Transverse colon (tissue), 4 donors: Measurements from ENCODE around the gene TRIM5. TPM values are rescaled to one million over a fixed set of nuclear protein-coding genes. Genes with fewer than 3 reads are reported as not detected.
"Not testable (repeated sequence)": the region's sequence is repeated elsewhere in the genome, so short reads cannot be mapped to it uniquely, and the experiment has no call there.

ENCODE experiments used
- DNase-seq: peaks from one replicate; pipeline ENCODE4 v3.0.0-alpha.2; 2019
- H3K27ac ChIP-seq, 4 donors: fragments of 200-600 bp; sonication (generic); 2 replicates each; pipeline ENCODE4 v1.5.1; 2016 to 2018; ENCODE audit warnings: inconsistent platforms in 4 of 4
- H3K27me3 ChIP-seq: fragments of 200-600 bp; sonication (generic); 2 replicates; pipeline ENCODE4 v1.5.1; 2017; ENCODE audit warnings: inconsistent platforms
- H3K36me3 ChIP-seq, 4 donors: fragments of 200-600 bp; sonication (generic); 2 replicates each; pipeline ENCODE4 v1.5.1; 2017 to 2019; ENCODE audit warnings: inconsistent platforms in 4 of 4
- H3K4me1 ChIP-seq, 4 donors: fragments of 200-600 bp; sonication (generic); 2 replicates each; pipeline ENCODE4 v1.5.1; 2017 to 2020; ENCODE audit warnings: inconsistent platforms in 4 of 4
- H3K4me3 ChIP-seq, 4 donors: fragments of 200-600 bp; sonication (generic); 1 replicate in 1 of 4; 2 replicates in 3 of 4; pipeline versions ENCODE4 v1.5.1 to v1.6.1; 2017 to 2019; ENCODE audit warnings: inconsistent platforms in 4 of 4
- H3K9me3 ChIP-seq, 2 donors: fragments of 200-600 bp; sonication (generic); 2 replicates each; pipeline ENCODE4 v1.5.1; 2017 to 2019; ENCODE audit warnings: inconsistent platforms in 2 of 2
- EP300 ChIP-seq: sonication (generic); formaldehyde crosslinking; IDR thresholded peaks from one replicate; pipeline ENCODE4 v1.6.1; 2017; ENCODE audit warnings: antibody characterized with exemption, low read depth
- POLR2A ChIP-seq: fragments of 450-650 bp; IDR thresholded peaks from one replicate; pipeline ENCODE4 v1.6.1; 2016; ENCODE audit warnings: antibody characterized with exemption, mild to moderate bottlenecking, moderate library complexity
- POLR2AphosphoS5 ChIP-seq, 3 donors: sonication (generic); formaldehyde crosslinking; IDR thresholded peaks; one replicate each; pipeline ENCODE4 v1.6.1; 2016; ENCODE audit warnings: antibody characterized with exemption in 3 of 3
- WGBS, 2 donors: methylation state at CpG; one replicate each; pipeline ENCODE4 v1.1.5; 2018; ENCODE audit warnings: low coverage in 1 of 2; 5-methylcytosine and 5-hydroxymethylcytosine counted together
- in situ Hi-C, 4 donors: fragments of 200-750 bp; cut with MboI; loops; one replicate each; pipeline versions ENCODE4 v1.15.0 to v1.15.1; 2017; ENCODE audit warnings: low sequenced_read_pairs in 3 of 4, low pct_ligation_motif_present in 1 of 4, low pct_unique_long_range_greater_than_20kb in 1 of 4
- intact Hi-C: fragments of 100-400 bp; cut with DNase I; formaldehyde crosslinking; loops from one replicate; pipeline ENCODE4 v1.15.1; 2023; ENCODE audit warnings: low total_unique reads
- total RNA-seq, 4 donors: library from RNA; depleted of rRNA; stranded (reverse); fragments of >200 nt; gene quantifications; one replicate each; pipeline ENCODE4 v1.1.0, GENCODE V29; 2016
- TF ChIP-seq, protein P1 (sequence below), 5 experiments: fragments of 200-600 bp in 3 of 5; fragments of 450-650 bp in 2 of 5; sonication (generic) in 3 of 5; IDR thresholded peaks; 1 replicate in 2 of 5; 2 replicates in 3 of 5; pipeline ENCODE4 v1.5.1; 2016 to 2017; ENCODE audit warnings: antibody characterized with exemption in 5 of 5, inconsistent platforms in 3 of 5, mild to moderate bottlenecking in 2 of 5, moderate library complexity in 1 of 5

The TRIM5 gene
- total RNA-seq, 4 donors from 2014 or later: 10.5 to 23.6 (median 16.3) TPM

DNA sequence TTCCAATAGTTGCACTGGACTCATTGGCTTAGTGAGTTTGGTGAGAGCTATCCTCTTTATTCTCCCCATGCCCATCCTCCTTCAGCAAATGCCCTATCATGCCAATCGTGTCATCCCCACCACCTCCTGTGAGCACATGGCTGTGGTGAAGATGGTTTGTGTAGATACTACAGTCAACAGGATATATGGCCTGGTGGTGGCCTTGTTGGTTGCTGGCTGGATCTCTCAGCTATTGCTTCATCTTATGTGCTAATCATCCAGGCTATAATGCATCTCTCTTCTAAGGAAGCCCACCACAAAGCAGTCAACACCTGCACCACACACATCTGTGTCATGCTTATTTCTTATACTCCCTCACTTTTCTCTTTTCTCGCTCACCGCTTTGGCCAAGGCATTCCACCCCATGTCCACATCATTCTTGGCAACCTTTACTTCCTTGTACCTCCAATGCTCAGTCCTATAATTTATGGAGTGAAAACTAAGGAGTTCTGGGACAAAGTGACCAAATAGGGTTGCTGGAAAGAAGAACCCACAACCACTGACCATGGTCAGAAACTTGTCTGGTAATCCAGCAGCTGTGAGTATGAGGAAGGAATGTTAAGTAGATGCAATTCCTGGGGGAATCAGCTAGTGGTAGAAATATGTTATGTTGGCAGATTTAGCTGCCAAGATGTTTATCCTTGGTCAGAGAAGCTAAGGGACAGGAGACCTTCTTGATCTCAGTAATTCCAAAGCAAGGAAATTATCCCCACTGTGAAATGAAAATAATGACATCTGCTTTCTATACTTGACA, 35.0 kb upstream of the TRIM5 start:
- 97 to 100% methylated on average over 1 to 3 of the region's 3 CpGs for WGBS, 2 donors
- H3K27ac ChIP-seq: no peak overlapping the region
- intact Hi-C loops: no loop called here
- no peaks in the 10 kb centered on the region for H3K27me3 ChIP-seq
- in situ Hi-C loops: no loop called here
- no peak overlapping the region for H3K4me3 ChIP-seq
- DNase-seq: no peak
- no peaks in the 10 kb centered on the region for H3K9me3 ChIP-seq
- no peak for TF ChIP-seq POLR2AphosphoS5 (IDR thresholded peaks at IDR 0.05)
- TF ChIP-seq POLR2A: no peak
- TF ChIP-seq, protein P1, sequence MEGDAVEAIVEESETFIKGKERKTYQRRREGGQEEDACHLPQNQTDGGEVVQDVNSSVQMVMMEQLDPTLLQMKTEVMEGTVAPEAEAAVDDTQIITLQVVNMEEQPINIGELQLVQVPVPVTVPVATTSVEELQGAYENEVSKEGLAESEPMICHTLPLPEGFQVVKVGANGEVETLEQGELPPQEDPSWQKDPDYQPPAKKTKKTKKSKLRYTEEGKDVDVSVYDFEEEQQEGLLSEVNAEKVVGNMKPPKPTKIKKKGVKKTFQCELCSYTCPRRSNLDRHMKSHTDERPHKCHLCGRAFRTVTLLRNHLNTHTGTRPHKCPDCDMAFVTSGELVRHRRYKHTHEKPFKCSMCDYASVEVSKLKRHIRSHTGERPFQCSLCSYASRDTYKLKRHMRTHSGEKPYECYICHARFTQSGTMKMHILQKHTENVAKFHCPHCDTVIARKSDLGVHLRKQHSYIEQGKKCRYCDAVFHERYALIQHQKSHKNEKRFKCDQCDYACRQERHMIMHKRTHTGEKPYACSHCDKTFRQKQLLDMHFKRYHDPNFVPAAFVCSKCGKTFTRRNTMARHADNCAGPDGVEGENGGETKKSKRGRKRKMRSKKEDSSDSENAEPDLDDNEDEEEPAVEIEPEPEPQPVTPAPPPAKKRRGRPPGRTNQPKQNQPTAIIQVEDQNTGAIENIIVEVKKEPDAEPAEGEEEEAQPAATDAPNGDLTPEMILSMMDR (IDR thresholded peaks at IDR 0.05): no peak
- no peak for TF ChIP-seq EP300
- H3K36me3 ChIP-seq: no peaks in the 10 kb centered on the region
- no peaks in the 10 kb centered on the region for H3K4me1 ChIP-seq

DNA sequence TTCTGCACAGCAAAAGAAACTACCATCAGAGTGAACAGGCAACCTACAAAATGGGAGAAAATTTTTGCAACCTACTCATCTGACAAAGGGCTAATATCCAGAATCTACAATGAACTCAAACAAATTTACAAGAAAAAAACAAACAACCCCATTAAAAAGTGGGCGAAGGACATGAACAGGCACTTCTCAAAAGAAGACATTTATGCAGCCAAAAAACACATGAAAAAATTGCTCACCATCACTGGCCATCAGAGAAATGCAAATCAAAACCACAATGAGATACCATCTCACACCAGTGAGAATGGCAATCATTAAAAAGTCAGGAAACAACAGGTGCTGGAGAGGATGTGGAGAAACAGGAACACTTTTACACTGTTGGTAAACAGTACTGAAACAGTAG, 31.6 kb upstream of the TRIM5 start:
- H3K4me1 ChIP-seq, intact Hi-C loops, H3K9me3 ChIP-seq, H3K4me3 ChIP-seq, DNase-seq, in situ Hi-C loops, H3K36me3 ChIP-seq, H3K27me3 ChIP-seq, H3K27ac ChIP-seq: not testable (repeated sequence)
- 92% methylated on average over 1 of the region's 1 CpG; no CpG with 5 or more reads in 1 of the 2 donors for WGBS, 2 donors

DNA sequence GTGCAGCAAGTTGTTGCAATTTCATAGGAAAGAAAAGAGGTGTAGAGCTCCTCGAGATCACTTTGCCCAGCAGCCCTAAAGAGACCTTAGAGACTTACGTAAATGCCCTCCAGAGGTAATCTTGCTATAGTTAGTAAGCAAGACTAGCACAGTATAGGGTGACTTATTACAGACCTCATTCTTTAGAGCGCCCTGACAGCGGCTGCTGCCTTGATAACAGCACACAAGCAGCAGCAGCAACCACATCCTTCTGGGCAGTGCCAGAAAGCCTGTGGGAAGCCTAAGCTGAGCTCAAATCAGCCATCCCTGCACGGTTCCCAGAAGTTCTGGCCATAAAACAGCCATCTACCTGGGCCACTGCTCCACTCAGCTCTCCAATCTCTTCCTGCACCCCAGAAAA, 28.8 kb upstream of the TRIM5 start:
- no peak for TF ChIP-seq POLR2A
- TF ChIP-seq POLR2AphosphoS5 (IDR thresholded peaks at IDR 0.05): no peak
- intact Hi-C loops (no loop called here), in situ Hi-C loops (no loop called here)
- DNase-seq: no peak
- Histone ChIP-seq H3K36me3 (peaks cover 0 to 2% (median 0%) of the 10 kb centered on the region in 4 donors), H3K4me3 (no peak overlapping the region), H3K9me3 (no peaks in the 10 kb centered on the region), H3K27ac (no peak overlapping the region), H3K27me3 (no peaks in the 10 kb centered on the region), H3K4me1 (no peaks in the 10 kb centered on the region)
- WGBS, 2 donors: 60 to 78% methylated on average over 1 to 5 of the region's 5 CpGs

DNA sequence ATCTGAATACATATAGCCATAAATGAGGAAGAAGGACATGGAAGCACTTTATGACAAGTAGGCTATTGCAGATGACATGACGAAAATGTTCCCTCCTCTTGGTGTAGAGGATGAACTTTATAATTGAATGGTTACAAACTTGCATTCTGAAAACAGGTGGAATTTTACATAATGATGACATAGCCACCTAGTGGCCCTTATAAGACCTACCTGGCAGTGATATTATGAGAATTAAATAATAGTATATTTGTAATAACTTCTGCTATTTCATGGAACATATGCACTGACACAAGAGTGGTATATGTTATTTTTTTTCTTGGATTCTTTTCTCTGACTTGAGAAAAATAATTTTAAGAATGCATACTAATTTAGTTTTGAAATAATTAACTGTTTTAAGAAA, 27.6 kb upstream of the TRIM5 start:
- Histone ChIP-seq H3K27ac (no peak overlapping the region), H3K9me3 (no peaks in the 10 kb centered on the region), H3K27me3 (no peaks in the 10 kb centered on the region), H3K4me1 (no peaks in the 10 kb centered on the region), H3K36me3 (peaks cover 0 to 8% (median 0%) of the 10 kb centered on the region in 4 donors), H3K4me3 (no peak overlapping the region)
- DNase-seq: no peak
- WGBS, 2 donors: 11 to 44% methylated on average over 1 of the region's 1 CpG
- intact Hi-C loops (no loop called here), in situ Hi-C loops (no loop called here)
- TF ChIP-seq EP300: no peak
- TF ChIP-seq, protein P1 (IDR thresholded peaks at IDR 0.05): peak; percentile 33 to 47 (median 43)

DNA sequence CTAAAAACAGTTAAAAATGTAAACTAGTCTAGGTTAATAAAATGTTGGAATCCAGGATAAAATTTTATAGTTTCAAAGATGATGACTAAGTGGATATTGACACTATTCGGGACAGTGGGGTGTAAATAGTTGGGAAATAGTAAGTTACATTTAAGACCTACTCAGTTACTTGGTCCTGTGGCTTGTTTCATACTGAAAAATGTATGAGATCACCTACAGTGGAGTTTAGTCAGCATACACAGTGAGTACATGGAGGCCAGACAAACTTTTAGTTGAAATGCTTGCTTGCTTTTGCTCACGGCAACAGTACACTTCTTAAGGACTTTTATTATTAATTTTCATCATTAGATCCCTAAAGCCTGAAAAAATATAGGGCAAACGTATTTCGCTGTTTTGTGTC, 20.8 kb upstream of the TRIM5 start:
- H3K36me3 ChIP-seq: peaks cover 0 to 20% (median 5%) of the 10 kb centered on the region in 4 donors
- no peaks in the 10 kb centered on the region for H3K4me1 ChIP-seq
- in situ Hi-C loops: no loop called here
- 90 to 96% methylated on average over 4 of the region's 4 CpGs for WGBS, 2 donors
- no peaks in the 10 kb centered on the region for H3K9me3 ChIP-seq
- DNase-seq: no peak
- H3K27ac ChIP-seq: no peak overlapping the region
- no peak overlapping the region for H3K4me3 ChIP-seq
- H3K27me3 ChIP-seq: no peaks in the 10 kb centered on the region
- intact Hi-C loops: no loop called here
- no peak for TF ChIP-seq POLR2A
- TF ChIP-seq EP300: no peak
- TF ChIP-seq, protein P1 (IDR thresholded peaks at IDR 0.05): no peak
- no peak for TF ChIP-seq POLR2AphosphoS5 (IDR thresholded peaks at IDR 0.05)
